WTC11 (cell line): ENCODE measurements around the gene SMCO2. TPM values are rescaled to one million over a fixed set of nuclear protein-coding genes. Genes with fewer than 3 reads are reported as not detected.

Experiments used
- ATAC-seq: fragments of 200-7000 bp; cut with Tn5 transposase; 2 replicates; pipeline ENCODE4 v1.10.0; 2021; ENCODE audit warnings: mild to moderate bottlenecking, moderate library complexity
- CTCF ChIA-PET: fragments of 300-600 bp; sonication (Branson Sonifier 250); formaldehyde crosslinking; loops from one replicate; lab custom pipeline; 2021; ENCODE audit warnings: antibody characterized with exemption; lab: Charles Lee
- POLR2A ChIA-PET: fragments of 350-600 bp; sonication (Branson Sonifier 250); formaldehyde crosslinking; loops from one replicate; lab custom pipeline; 2021; ENCODE audit warnings: antibody characterized with exemption; lab: Charles Lee
- DNase-seq: peaks from one replicate; pipeline ENCODE4 v3.0.0; 2021; ENCODE audit warnings: low spot score
- H3K27ac Mint-ChIP-seq: 2 replicates; pipeline ENCODE4 v1.8.0; 2021; ENCODE audit warnings: mixed read lengths
- H3K27me3 Mint-ChIP-seq: 2 replicates; pipeline ENCODE4 v1.8.0; 2021; ENCODE audit warnings: low read depth, mild to moderate bottlenecking, moderate library complexity, mixed read lengths
- H3K36me3 Mint-ChIP-seq: 2 replicates; pipeline ENCODE4 v1.8.0; 2021; ENCODE audit warnings: mixed read lengths
- H3K4me1 Mint-ChIP-seq: 2 replicates; pipeline ENCODE4 v1.8.0; 2022; ENCODE audit warnings: mixed read lengths
- H3K4me3 Mint-ChIP-seq: 2 replicates; pipeline ENCODE4 v1.8.0; 2021; ENCODE audit warnings: mild to moderate bottlenecking, moderate library complexity, mixed read lengths
- H3K9me3 Mint-ChIP-seq: 2 replicates; pipeline ENCODE4 v1.8.0; 2021; ENCODE audit warnings: mixed read lengths
- AFF4 ChIP-seq: sonication (generic); formaldehyde crosslinking; IDR thresholded peaks from 2 replicates; pipeline ENCODE4 v1.8.1; 2023; ENCODE audit warnings: mild to moderate bottlenecking, missing genetic modification reagents, borderline replicate concordance
- ATF3 ChIP-seq: sonication (generic); formaldehyde crosslinking; conservative IDR thresholded peaks from 2 replicates; pipeline ENCODE4 v1.8.1; 2022; ENCODE audit warnings: mild to moderate bottlenecking, missing genetic modification reagents
- HMGA2 ChIP-seq: fragments of 250-450 bp; sonication (Bioruptor Pico); IDR thresholded peaks from 2 replicates; pipeline ENCODE4 v1.4.0; 2021; ENCODE audit warnings: mild to moderate bottlenecking, moderate library complexity
- HMGXB4 ChIP-seq: sonication (generic); formaldehyde crosslinking; IDR thresholded peaks from 2 replicates; pipeline ENCODE4 v1.8.1; 2023; ENCODE audit warnings: mild to moderate bottlenecking, moderate library complexity, missing genetic modification reagents
- KAT7 ChIP-seq: sonication (generic); formaldehyde crosslinking; IDR thresholded peaks from 2 replicates; pipeline ENCODE4 v1.8.1; 2023; ENCODE audit warnings: missing genetic modification reagents, mild to moderate bottlenecking, borderline replicate concordance
- NFATC4 ChIP-seq: fragments of 250-450 bp; sonication (Bioruptor Pico); IDR thresholded peaks from 2 replicates; pipeline ENCODE4 v1.9.0; 2021; ENCODE audit warnings: mild to moderate bottlenecking
- NR3C1 ChIP-seq: sonication (generic); formaldehyde crosslinking; conservative IDR thresholded peaks from 2 replicates; pipeline ENCODE4 v1.8.1; 2023; ENCODE audit warnings: low read depth, mild to moderate bottlenecking, missing genetic modification reagents
- SMAD3 ChIP-seq: sonication (generic); formaldehyde crosslinking; IDR thresholded peaks from 2 replicates; pipeline ENCODE4 v1.8.0; 2022; ENCODE audit warnings: missing genetic modification reagents, mild to moderate bottlenecking, borderline replicate concordance
- SMAD4 ChIP-seq: sonication (generic); formaldehyde crosslinking; IDR thresholded peaks from 2 replicates; pipeline ENCODE4 v1.8.0; 2022; ENCODE audit warnings: mild to moderate bottlenecking, missing genetic modification reagents
- SP1 ChIP-seq: sonication (generic); formaldehyde crosslinking; conservative IDR thresholded peaks from 2 replicates; pipeline ENCODE4 v1.8.1; 2022; ENCODE audit warnings: missing genetic modification reagents
- ZNF423 ChIP-seq: fragments of 250-450 bp; sonication (Bioruptor Pico); IDR thresholded peaks from 2 replicates; pipeline ENCODE4 v2.1.2; 2022; ENCODE audit warnings: mild to moderate bottlenecking, moderate library complexity
- ZNF425 ChIP-seq: fragments of 250-450 bp; sonication (Bioruptor Pico); conservative IDR thresholded peaks from 2 replicates; pipeline ENCODE4 v1.9.0; 2021; ENCODE audit warnings: mild to moderate bottlenecking
- total RNA-seq: library from RNA; stranded (reverse); gene quantifications from 3 replicates; pipeline ENCODE4 v1.2.3, GENCODE V29; 2021
- TF ChIP-seq, protein P1 (sequence below): sonication (generic); formaldehyde crosslinking; conservative IDR thresholded peaks from 2 replicates; pipeline ENCODE4 v1.8.1; 2023; ENCODE audit warnings: mild to moderate bottlenecking, low read depth, missing genetic modification reagents, moderate library complexity
- TF ChIP-seq, protein P2 (sequence below): sonication (generic); formaldehyde crosslinking; IDR thresholded peaks from 2 replicates; pipeline ENCODE4 v1.8.1; 2022; ENCODE audit warnings: low read depth, missing genetic modification reagents, borderline replicate concordance
- TF ChIP-seq, protein P3 (sequence below): fragments of 250-450 bp; sonication (Bioruptor Pico); IDR thresholded peaks from 2 replicates; pipeline ENCODE4 v2.1.2; 2022; ENCODE audit warnings: mild to moderate bottlenecking, moderate library complexity

The SMCO2 gene
- total RNA-seq, 1 experiment from 2014 or later, result 0.52 TPM

GRCh38 chr12:27523305-27523641, 76.7 kb downstream of the SMCO2 start:
- no peak for DNase-seq
- peaks cover 43% of the 10 kb centered on the region for H3K4me1 Mint-ChIP-seq
- TF ChIP-seq, protein P1, sequence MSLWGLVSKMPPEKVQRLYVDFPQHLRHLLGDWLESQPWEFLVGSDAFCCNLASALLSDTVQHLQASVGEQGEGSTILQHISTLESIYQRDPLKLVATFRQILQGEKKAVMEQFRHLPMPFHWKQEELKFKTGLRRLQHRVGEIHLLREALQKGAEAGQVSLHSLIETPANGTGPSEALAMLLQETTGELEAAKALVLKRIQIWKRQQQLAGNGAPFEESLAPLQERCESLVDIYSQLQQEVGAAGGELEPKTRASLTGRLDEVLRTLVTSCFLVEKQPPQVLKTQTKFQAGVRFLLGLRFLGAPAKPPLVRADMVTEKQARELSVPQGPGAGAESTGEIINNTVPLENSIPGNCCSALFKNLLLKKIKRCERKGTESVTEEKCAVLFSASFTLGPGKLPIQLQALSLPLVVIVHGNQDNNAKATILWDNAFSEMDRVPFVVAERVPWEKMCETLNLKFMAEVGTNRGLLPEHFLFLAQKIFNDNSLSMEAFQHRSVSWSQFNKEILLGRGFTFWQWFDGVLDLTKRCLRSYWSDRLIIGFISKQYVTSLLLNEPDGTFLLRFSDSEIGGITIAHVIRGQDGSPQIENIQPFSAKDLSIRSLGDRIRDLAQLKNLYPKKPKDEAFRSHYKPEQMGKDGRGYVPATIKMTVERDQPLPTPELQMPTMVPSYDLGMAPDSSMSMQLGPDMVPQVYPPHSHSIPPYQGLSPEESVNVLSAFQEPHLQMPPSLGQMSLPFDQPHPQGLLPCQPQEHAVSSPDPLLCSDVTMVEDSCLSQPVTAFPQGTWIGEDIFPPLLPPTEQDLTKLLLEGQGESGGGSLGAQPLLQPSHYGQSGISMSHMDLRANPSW (CRISPR knock-in tag), result no peak
- no peak for TF ChIP-seq HMGA2 (CRISPR knock-in tag)
- TF ChIP-seq ZNF423 (CRISPR knock-in tag), result no peak
- no peak for TF ChIP-seq KAT7 (CRISPR knock-in tag)
- TF ChIP-seq AFF4 (CRISPR knock-in tag), result no peak
- no peak for TF ChIP-seq SMAD3 (CRISPR knock-in tag)
- no peak for TF ChIP-seq SP1
- TF ChIP-seq, protein P2, sequence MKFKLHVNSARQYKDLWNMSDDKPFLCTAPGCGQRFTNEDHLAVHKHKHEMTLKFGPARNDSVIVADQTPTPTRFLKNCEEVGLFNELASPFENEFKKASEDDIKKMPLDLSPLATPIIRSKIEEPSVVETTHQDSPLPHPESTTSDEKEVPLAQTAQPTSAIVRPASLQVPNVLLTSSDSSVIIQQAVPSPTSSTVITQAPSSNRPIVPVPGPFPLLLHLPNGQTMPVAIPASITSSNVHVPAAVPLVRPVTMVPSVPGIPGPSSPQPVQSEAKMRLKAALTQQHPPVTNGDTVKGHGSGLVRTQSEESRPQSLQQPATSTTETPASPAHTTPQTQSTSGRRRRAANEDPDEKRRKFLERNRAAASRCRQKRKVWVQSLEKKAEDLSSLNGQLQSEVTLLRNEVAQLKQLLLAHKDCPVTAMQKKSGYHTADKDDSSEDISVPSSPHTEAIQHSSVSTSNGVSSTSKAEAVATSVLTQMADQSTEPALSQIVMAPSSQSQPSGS (CRISPR knock-in tag), result no peak
- TF ChIP-seq ATF3 (CRISPR knock-in tag), result no peak
- TF ChIP-seq SMAD4 (CRISPR knock-in tag), result no peak
- no peak for TF ChIP-seq NFATC4
- TF ChIP-seq, protein P3, sequence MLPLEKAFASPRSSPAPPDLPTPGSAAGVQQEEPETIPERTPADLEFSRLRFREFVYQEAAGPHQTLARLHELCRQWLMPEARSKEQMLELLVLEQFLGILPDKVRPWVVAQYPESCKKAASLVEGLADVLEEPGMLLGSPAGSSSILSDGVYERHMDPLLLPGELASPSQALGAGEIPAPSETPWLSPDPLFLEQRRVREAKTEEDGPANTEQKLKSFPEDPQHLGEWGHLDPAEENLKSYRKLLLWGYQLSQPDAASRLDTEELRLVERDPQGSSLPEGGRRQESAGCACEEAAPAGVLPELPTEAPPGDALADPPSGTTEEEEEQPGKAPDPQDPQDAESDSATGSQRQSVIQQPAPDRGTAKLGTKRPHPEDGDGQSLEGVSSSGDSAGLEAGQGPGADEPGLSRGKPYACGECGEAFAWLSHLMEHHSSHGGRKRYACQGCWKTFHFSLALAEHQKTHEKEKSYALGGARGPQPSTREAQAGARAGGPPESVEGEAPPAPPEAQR (CRISPR knock-in tag), result no peak
- TF ChIP-seq, all 79 proteins: peak for 0
- ChIA-PET POLR2A (interaction anchor here (0.7 to 2.1 kb wide), 4 partner anchors 32 to 1624 kb away, joined by 3 to 6 read pairs (median 4); no protein-coding TSS in a partner anchor), CTCF (interaction anchor here (0.8 to 2.7 kb wide), 2 partner anchors 61 to 88 kb away, joined by 3 to 13 read pairs; no protein-coding TSS in a partner anchor)
- Mint-ChIP-seq H3K27me3 (peaks cover 51% of the 10 kb centered on the region), H3K4me3 (peak overlapping the region; percentile 79), H3K9me3 (no peaks in the 10 kb centered on the region), H3K36me3 (no peaks in the 10 kb centered on the region), H3K27ac (peak overlapping the region; percentile 95)
- no peak for ATAC-seq

DNA sequence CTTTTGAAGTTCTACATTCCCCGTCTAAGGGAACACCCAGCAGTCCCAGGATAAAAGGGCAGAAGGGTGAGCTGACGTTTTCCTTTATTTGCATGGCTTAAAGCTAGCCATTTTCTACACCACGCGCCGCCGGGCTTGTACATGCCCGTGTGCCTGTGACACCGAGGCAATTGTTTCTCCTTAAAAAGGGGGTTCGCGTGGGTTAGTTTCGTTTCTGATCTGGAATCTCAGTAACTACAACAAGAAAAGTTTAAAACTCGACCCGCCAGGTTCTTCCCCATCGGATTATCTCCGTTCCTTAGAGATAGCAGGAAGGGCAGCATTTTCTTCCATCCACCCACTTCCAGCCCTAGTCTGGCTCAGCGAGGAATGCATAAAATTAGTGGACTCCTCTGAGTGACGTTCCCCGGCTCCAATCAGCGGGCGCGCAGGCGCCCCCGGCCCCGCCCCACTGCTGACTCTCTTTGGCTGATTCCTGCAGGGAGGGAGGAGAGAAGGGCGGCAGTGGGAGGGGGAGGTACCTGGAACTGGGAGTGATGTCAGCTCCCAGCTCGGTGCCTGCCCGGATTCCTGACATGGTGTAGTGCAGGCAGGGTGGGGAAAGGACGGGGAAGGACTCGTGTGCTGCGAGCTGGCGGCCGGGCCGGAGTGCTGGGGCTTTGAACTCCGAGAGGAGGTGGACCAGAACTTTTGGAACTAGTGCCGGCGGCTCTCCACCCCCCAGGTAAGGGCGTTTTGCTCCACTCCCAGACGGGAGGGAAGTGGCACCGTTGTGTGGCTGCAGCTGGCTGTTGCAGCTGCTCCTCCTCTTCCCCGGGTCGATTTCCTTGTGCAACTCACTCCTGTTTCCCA, 77.3 kb downstream of the SMCO2 start, which contains the start of gene PPFIBP1:
TSS of gene PPFIBP1 (plus strand) at position 565 of the 852 bp plus-strand sequence. CDS start 109,191 bp downstream, outside the sequence.
- Mint-ChIP-seq H3K4me3 (peak within 1 kb of the TSS; percentile 79), H3K4me1 (peaks cover 43% of the 10 kb centered on the region), H3K27me3 (peaks cover 57% of the 10 kb centered on the region), H3K36me3 (no peaks in the 10 kb centered on the region), H3K27ac (peak within 1 kb of the TSS; percentile 95), H3K9me3 (no peaks in the 10 kb centered on the region)
- ATAC-seq (peak; percentile 89), DNase-seq (peak; percentile 100)
- ChIA-PET CTCF (interaction anchor here (0.6 to 2.7 kb wide), 7 partner anchors 37 to 366 kb away, joined by 3 to 13 read pairs (median 3); no protein-coding TSS in a partner anchor), POLR2A (interaction anchor here (0.5 to 2.1 kb wide), 8 partner anchors 15 to 1624 kb away, joined by 3 to 6 read pairs (median 4); partner anchors contain the start of gene BMAL2)
- TF ChIP-seq ZNF425 (CRISPR knock-in tag) (no peak), HMGXB4 (CRISPR knock-in tag) (no peak), NR3C1 (CRISPR knock-in tag) (no peak)
